Ishikawa (cell line): Measurements from ENCODE around the gene FH.

Experiments
- CEBPB ChIP-seq: IDR thresholded peaks from 2 replicates; pipeline ENCODE4 v1.6.1; 2012
- EP300 ChIP-seq: IDR thresholded peaks from 2 replicates; pipeline ENCODE4 v1.6.1; 2012; ENCODE audit warnings: borderline replicate concordance
- FOXM1 ChIP-seq: IDR thresholded peaks from 2 replicates; pipeline ENCODE4 v1.6.1; 2012; ENCODE audit warnings: low read depth, borderline replicate concordance
- NFIC ChIP-seq: IDR thresholded peaks from 2 replicates; pipeline ENCODE4 v1.6.1; 2012
- RAD21 ChIP-seq: IDR thresholded peaks from 2 replicates; pipeline ENCODE4 v1.6.1; 2012; ENCODE audit warnings: low read depth
- TAF1 ChIP-seq: IDR thresholded peaks from 2 replicates; pipeline ENCODE4 v1.6.1; 2012; ENCODE audit warnings: low read depth, mild to moderate bottlenecking
- TCF12 ChIP-seq: IDR thresholded peaks from 2 replicates; pipeline ENCODE4 v1.6.1; 2012; ENCODE audit warnings: low read depth
- YY1 ChIP-seq: IDR thresholded peaks from 2 replicates; pipeline ENCODE4 v1.6.1; 2012; ENCODE audit warnings: low read depth
- ZBTB7A ChIP-seq: IDR thresholded peaks from 2 replicates; pipeline ENCODE4 v1.6.1; 2012; ENCODE audit warnings: low read depth
- TF ChIP-seq, protein P1 (sequence below): IDR thresholded peaks from 2 replicates; pipeline ENCODE4 v1.6.1; 2012
- TF ChIP-seq, protein P2 (sequence below): IDR thresholded peaks from 2 replicates; pipeline ENCODE4 v1.6.1; 2012; ENCODE audit warnings: low read depth, mild to moderate bottlenecking
- TF ChIP-seq, protein P3 (sequence below): IDR thresholded peaks from 2 replicates; pipeline ENCODE4 v1.6.1; 2012

DNA sequence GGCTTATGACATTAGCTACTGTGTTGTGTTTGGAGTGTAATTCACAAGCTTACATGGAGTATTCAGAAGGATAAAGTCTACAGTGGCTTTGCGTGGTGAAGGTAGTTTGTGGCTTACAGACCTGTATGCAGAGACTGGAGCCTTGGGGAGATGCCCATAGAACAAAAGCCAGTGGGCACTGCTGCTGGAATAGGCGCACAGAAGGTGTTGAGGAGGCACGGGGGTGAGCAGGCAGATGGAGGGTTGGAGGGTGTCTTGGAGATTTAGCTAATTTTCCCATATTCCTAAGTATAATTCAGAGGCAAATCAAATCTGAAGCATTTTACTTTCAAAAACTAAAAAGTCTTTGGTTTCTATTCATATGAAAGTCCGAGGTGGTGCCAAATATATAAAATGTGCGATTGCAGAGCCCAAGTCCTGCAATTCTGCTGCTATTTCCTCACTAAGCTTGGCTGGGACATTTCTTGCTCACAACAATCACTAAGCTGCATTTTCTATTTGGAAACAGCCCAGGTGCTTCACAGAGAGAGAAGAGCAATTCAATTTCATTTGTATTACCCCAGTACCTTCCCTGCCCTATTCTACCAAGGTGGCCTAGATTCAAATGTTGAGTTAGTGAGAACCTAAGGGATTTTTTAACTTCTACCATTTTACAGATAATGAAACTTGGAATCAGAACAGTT, 48.5 kb downstream of the FH start:
- TF ChIP-seq, protein P1, sequence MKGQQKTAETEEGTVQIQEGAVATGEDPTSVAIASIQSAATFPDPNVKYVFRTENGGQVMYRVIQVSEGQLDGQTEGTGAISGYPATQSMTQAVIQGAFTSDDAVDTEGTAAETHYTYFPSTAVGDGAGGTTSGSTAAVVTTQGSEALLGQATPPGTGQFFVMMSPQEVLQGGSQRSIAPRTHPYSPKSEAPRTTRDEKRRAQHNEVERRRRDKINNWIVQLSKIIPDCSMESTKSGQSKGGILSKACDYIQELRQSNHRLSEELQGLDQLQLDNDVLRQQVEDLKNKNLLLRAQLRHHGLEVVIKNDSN = no peak
- TF ChIP-seq RAD21 = no peak
- TF ChIP-seq, protein P2, sequence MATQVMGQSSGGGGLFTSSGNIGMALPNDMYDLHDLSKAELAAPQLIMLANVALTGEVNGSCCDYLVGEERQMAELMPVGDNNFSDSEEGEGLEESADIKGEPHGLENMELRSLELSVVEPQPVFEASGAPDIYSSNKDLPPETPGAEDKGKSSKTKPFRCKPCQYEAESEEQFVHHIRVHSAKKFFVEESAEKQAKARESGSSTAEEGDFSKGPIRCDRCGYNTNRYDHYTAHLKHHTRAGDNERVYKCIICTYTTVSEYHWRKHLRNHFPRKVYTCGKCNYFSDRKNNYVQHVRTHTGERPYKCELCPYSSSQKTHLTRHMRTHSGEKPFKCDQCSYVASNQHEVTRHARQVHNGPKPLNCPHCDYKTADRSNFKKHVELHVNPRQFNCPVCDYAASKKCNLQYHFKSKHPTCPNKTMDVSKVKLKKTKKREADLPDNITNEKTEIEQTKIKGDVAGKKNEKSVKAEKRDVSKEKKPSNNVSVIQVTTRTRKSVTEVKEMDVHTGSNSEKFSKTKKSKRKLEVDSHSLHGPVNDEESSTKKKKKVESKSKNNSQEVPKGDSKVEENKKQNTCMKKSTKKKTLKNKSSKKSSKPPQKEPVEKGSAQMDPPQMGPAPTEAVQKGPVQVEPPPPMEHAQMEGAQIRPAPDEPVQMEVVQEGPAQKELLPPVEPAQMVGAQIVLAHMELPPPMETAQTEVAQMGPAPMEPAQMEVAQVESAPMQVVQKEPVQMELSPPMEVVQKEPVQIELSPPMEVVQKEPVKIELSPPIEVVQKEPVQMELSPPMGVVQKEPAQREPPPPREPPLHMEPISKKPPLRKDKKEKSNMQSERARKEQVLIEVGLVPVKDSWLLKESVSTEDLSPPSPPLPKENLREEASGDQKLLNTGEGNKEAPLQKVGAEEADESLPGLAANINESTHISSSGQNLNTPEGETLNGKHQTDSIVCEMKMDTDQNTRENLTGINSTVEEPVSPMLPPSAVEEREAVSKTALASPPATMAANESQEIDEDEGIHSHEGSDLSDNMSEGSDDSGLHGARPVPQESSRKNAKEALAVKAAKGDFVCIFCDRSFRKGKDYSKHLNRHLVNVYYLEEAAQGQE = no peak
- TF ChIP-seq CEBPB = no peak
- no peak for TF ChIP-seq EP300
- TF ChIP-seq ZBTB7A = no peak
- no peak for TF ChIP-seq YY1
- no peak for TF ChIP-seq TAF1
- no peak for TF ChIP-seq FOXM1
- TF ChIP-seq TCF12 = no peak
- TF ChIP-seq, protein P3, sequence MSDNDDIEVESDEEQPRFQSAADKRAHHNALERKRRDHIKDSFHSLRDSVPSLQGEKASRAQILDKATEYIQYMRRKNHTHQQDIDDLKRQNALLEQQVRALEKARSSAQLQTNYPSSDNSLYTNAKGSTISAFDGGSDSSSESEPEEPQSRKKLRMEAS = no peak
- TF ChIP-seq NFIC = no peak
